PC-9 (cell line): ENCODE results near the gene RUNX1. TPM values are rescaled to one million over a fixed set of nuclear protein-coding genes. Genes with fewer than 3 reads are reported as not detected.

Experiments
- BruUV-seq: library from RNA; stranded (reverse); fragments of 400-500 nt; replicated peaks from 2 replicates; lab custom pipeline; 2021; lab: Mats Ljungman, UMichigan
- CTCF ChIA-PET: fragments of 300-600 bp; sonication (Branson Sonifier 250); formaldehyde crosslinking; loops from one replicate; lab custom pipeline; 2022; ENCODE audit warnings: antibody characterized with exemption; lab: Charles Lee
- POLR2A ChIA-PET: fragments of 300-600 bp; sonication (Branson Sonifier 250); formaldehyde crosslinking; loops from one replicate; lab custom pipeline; 2022; ENCODE audit warnings: antibody characterized with exemption; ENCODE audit not compliant: unreplicated experiment; lab: Charles Lee
- DNase-seq, 2 experiments: peaks; one replicate each; pipeline versions ENCODE4 v3.0.0 to v3.0.0-alpha.2; 2015 to 2022; ENCODE audit warnings: mixed read lengths in 1 of 2
- H2AFZ ChIP-seq: fragments of 200-600 bp; sonication (generic); 2 replicates; pipeline ENCODE4 v1.8.1; 2017; ENCODE audit warnings: antibody characterized with exemption
- H3F3A ChIP-seq: fragments of 200-600 bp; sonication (generic); 2 replicates; pipeline ENCODE4 v1.8.1; 2017; ENCODE audit warnings: antibody characterized with exemption, mild to moderate bottlenecking, low read depth; ENCODE audit not compliant: insufficient read depth
- H3K27ac ChIP-seq: fragments of 200-600 bp; sonication (generic); 2 replicates; pipeline ENCODE4 v1.6.1; 2016; ENCODE audit warnings: mixed run types
- H3K27me3 ChIP-seq: fragments of 200-600 bp; sonication (generic); 2 replicates; pipeline ENCODE4 v1.6.1; 2016; ENCODE audit warnings: low read depth, mixed run types; ENCODE audit not compliant: insufficient read depth
- H3K36me3 ChIP-seq: fragments of 200-600 bp; sonication (generic); 2 replicates; pipeline ENCODE4 v1.6.1; 2016; ENCODE audit warnings: low read depth, mixed run types
- H3K4me1 ChIP-seq: fragments of 200-600 bp; sonication (generic); replicated peaks from 2 replicates; pipeline ENCODE4 v1.6.1; 2016; ENCODE audit warnings: mixed run types; ENCODE audit not compliant: insufficient read depth
- H3K4me2 ChIP-seq: fragments of 200-600 bp; sonication (generic); 2 replicates; pipeline ENCODE4 v1.6.1; 2017; ENCODE audit warnings: mixed run types
- H3K4me3 ChIP-seq: fragments of 200-600 bp; sonication (generic); 2 replicates; pipeline ENCODE4 v1.6.1; 2016; ENCODE audit warnings: mixed run types
- H3K79me2 ChIP-seq: fragments of 200-600 bp; sonication (generic); 2 replicates; pipeline ENCODE4 v1.6.1; 2017; ENCODE audit warnings: low read depth, mixed run types
- H3K9me2 ChIP-seq: fragments of 200-600 bp; sonication (generic); 2 replicates; pipeline ENCODE4 v1.8.1; 2017; ENCODE audit warnings: mild to moderate bottlenecking; ENCODE audit not compliant: insufficient read depth
- H3K9me3 ChIP-seq: fragments of 200-600 bp; sonication (generic); 2 replicates; pipeline ENCODE4 v1.8.1; 2016; ENCODE audit warnings: low read depth; ENCODE audit not compliant: insufficient read depth
- H4K20me1 ChIP-seq: fragments of 200-600 bp; sonication (generic); 2 replicates; pipeline ENCODE4 v1.8.1; 2017; ENCODE audit not compliant: insufficient read depth
- CTCF ChIP-seq: fragments of 200-600 bp; sonication (generic); conservative IDR thresholded peaks from 2 replicates; pipeline ENCODE4 v1.6.1; 2017; ENCODE audit warnings: mixed run types, antibody characterized with exemption, mild to moderate bottlenecking, moderate library complexity
- EZH2 ChIP-seq: fragments of 200-600 bp; sonication (generic); IDR thresholded peaks from 2 replicates; pipeline ENCODE4 v1.8.0; 2017; ENCODE audit warnings: antibody characterized with exemption, low read depth
- intact Hi-C: fragments of 100-400 bp; cut with micrococcal nuclease; formaldehyde crosslinking; loops from one replicate; pipeline ENCODE4 v1.10.0; 2022; ENCODE audit not compliant: unreplicated experiment
- total RNA-seq: library from RNA; stranded (reverse); gene quantifications from 2 replicates; pipeline ENCODE4 v1.2.3, GENCODE V29; 2021

Gene RUNX1
- total RNA-seq, 1 experiment from 2014 or later, result 58.5 TPM

- Histone ChIP-seq H3K36me3 (peaks cover 9% of the 10 kb centered on the region), H3K27me3 (no peaks in the 10 kb centered on the region), H3K79me2 (peaks cover 82% of the 10 kb centered on the region), H3K4me3 (no peak overlapping the region), H3F3A (peaks cover 14% of the 10 kb centered on the region), H3K9me2 (no peaks in the 10 kb centered on the region), H3K27ac (no peak overlapping the region), H3K4me1 (peaks cover 19% of the 10 kb centered on the region), H4K20me1 (no peaks in the 10 kb centered on the region; the same call in 1 of the 2 replicates), H3K9me3 (no peaks in the 10 kb centered on the region), H3K4me2 (no peak overlapping the region), H2AFZ (no peak overlapping the region)
- DNase-seq, result no peak
- TF ChIP-seq CTCF (no peak), EZH2 (no peak)
- POLR2A ChIA-PET, result interaction anchor here (0.6 kb wide), 1 partner anchor 535 kb away, joined by 3 read pairs; no protein-coding TSS in a partner anchor
- CTCF ChIA-PET, result no interaction called here
- no TSS peak for BruUV-seq
- intact Hi-C loops, result no loop called here
These were observed 75.4 kb downstream of the RUNX1 start for GRCh38 chr21:34973685-34974084.

DNA sequence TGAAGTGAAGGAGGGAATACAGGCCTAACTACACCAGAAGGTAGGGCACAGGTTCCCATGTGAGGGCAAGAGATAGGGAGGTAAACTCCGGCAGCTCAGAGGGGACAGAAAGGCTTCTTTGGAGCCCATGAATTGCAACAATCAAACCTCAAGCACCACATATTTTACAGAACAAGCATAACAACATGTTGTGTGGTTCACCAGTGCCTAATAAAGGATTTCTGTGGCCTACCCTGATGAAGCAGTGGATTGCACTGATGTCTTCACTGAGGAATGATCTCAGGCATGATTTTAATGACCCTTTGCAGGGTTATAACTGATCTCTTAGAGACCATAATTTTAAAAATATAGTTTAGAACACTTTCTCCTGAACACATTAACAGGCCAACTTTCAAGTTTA lies 77.4 kb downstream of the RUNX1 start:
- H3F3A ChIP-seq, result peaks cover 30% of the 10 kb centered on the region
- TF ChIP-seq CTCF (no peak), EZH2 (no peak)
- no peak overlapping the region for H3K27ac ChIP-seq
- POLR2A ChIA-PET, result no interaction called here
- intact Hi-C loops, result no loop called here
- no peaks in the 10 kb centered on the region for H3K9me2 ChIP-seq
- no peak overlapping the region for H3K4me3 ChIP-seq
- H3K9me3 ChIP-seq, result no peaks in the 10 kb centered on the region
- no TSS peak for BruUV-seq
- H3K4me1 ChIP-seq, result peaks cover 34% of the 10 kb centered on the region
- H2AFZ ChIP-seq, result no peak overlapping the region
- CTCF ChIA-PET, result no interaction called here
- no peaks in the 10 kb centered on the region for H3K27me3 ChIP-seq
- peaks cover 70% of the 10 kb centered on the region for H3K79me2 ChIP-seq
- no peaks in the 10 kb centered on the region; the same call in none of the 2 replicates for H4K20me1 ChIP-seq
- no peak for DNase-seq
- peaks cover 13% of the 10 kb centered on the region for H3K36me3 ChIP-seq
- no peak overlapping the region for H3K4me2 ChIP-seq

DNA sequence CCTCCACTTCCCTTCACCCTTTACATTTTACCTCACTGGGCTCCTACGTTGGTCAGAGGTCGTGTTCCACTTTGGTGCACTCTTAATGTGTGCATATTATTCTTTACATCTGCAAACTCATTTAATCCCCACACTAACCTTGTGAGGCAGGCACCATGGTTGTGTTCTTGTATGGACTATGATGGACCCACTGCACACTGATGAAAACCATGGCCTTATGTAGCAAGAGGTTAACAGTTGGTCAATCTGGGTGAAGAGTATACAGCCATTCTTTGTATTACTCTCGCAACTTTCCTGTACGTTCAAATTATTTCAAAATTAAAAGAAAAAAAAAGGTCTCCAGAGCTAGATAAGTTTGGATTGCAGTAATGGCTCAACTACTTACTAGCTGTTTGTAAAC lies 78.5 kb downstream of the RUNX1 start:
- intact Hi-C loops, result no loop called here
- Histone ChIP-seq H3K36me3 (peaks cover 13% of the 10 kb centered on the region), H3F3A (peaks cover 30% of the 10 kb centered on the region), H3K9me2 (no peaks in the 10 kb centered on the region), H3K27me3 (no peaks in the 10 kb centered on the region), H3K27ac (no peak overlapping the region), H3K79me2 (peaks cover 75% of the 10 kb centered on the region), H3K4me3 (no peak overlapping the region), H2AFZ (no peak overlapping the region), H3K9me3 (no peaks in the 10 kb centered on the region), H4K20me1 (no peaks in the 10 kb centered on the region; the same call in none of the 2 replicates), H3K4me1 (peaks cover 43% of the 10 kb centered on the region), H3K4me2 (no peak overlapping the region)
- no peak for TF ChIP-seq EZH2
- CTCF ChIA-PET, result no interaction called here
- BruUV-seq, result no TSS peak
- POLR2A ChIA-PET, result interaction anchor here (0.7 kb wide), 1 partner anchor 681 kb away, joined by 6 read pairs; no protein-coding TSS in a partner anchor
- no peak for DNase-seq

DNA sequence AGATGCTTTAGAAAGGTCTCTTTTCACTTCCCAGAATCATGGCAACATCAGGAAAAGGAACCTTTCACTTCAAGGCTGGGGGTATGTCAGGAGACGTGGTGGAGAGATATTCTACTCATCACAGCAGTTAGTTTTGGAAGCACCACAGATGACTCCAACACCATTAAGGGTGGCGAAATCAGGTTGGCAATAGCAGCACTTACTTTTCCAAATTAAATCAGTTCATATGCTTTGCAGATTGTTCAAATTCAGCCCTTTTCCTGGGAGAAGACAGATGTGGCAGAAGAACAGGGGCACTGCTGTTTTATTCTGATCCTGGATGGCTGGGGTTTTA lies 79.0 kb downstream of the RUNX1 start:
- ChIA-PET POLR2A (no interaction called here), CTCF (no interaction called here)
- TF ChIP-seq CTCF, result no peak
- TF ChIP-seq EZH2, result no peak
- no peaks in the 10 kb centered on the region for H3K27me3 ChIP-seq
- H4K20me1 ChIP-seq, result no peaks in the 10 kb centered on the region; the same call in none of the 2 replicates
- no peaks in the 10 kb centered on the region for H3K9me2 ChIP-seq
- no peak for DNase-seq
- peaks cover 30% of the 10 kb centered on the region for H3F3A ChIP-seq
- H2AFZ ChIP-seq, result no peak overlapping the region
- intact Hi-C loops, result no loop called here
- no peak overlapping the region for H3K4me2 ChIP-seq
- H3K79me2 ChIP-seq, result peaks cover 72% of the 10 kb centered on the region
- BruUV-seq, result no TSS peak
- H3K9me3 ChIP-seq, result no peaks in the 10 kb centered on the region
- H3K4me3 ChIP-seq, result no peak overlapping the region
- peaks cover 48% of the 10 kb centered on the region for H3K4me1 ChIP-seq
- 0 out of 2 replicates have a peak overlapping the region, but pooled peaks have one; percentile 92 for H3K27ac ChIP-seq
- peaks cover 12% of the 10 kb centered on the region for H3K36me3 ChIP-seq
